Measurements from ENCODE around the gene PDK2.
A peak's percentile ranks its signal among the peaks of the same experiment; 100 is the strongest.

The PDK2 gene

DNA sequence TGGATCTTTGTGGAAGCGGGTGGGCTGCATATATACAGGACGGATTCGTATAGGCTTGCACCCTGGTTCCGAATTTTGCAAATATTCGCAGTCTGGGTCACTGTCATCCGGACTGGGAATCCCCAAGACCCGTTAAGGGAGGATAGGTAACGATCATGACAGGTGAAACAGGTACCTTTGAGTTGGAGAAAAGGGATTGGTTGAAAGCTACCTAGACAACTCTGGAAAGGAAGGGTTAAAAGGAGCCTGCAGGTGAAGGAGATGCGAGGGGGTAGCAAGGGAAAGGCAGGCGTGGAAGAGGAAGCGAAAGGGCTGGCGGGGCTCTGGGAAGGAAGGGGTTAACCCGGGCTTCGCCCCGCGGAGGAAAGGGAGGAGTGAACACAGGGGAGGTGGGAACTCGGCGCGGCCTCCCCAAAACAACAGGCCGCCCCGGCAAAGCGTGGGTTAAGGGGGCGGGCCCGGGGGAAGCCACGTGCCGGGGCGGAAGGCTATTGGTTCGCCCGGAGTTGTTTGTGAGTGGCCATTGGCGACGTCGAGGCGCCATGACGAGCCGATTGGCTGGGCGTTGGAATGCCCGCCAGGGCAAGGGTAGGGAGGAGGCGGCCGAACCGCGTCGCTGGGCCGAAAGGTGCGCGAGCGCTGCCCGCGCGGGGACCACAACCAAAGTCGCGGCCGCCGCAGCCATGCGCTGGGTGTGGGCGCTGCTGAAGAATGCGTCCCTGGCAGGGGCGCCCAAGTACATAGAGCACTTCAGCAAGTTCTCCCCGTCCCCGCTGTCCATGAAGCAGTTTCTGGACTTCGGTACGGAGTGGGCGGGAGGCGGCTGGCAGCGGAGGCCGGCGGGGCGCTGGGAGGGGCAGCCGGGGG is at the start of gene PDK2:
Gene PDK2, plus strand, starts transcription at position 599 of the 867 bp plus-strand sequence. Its CDS starts 85 bp downstream, at position 684.
- DNase-seq (ENCODE audit: low read depth) = peak; percentile 87

DNA sequence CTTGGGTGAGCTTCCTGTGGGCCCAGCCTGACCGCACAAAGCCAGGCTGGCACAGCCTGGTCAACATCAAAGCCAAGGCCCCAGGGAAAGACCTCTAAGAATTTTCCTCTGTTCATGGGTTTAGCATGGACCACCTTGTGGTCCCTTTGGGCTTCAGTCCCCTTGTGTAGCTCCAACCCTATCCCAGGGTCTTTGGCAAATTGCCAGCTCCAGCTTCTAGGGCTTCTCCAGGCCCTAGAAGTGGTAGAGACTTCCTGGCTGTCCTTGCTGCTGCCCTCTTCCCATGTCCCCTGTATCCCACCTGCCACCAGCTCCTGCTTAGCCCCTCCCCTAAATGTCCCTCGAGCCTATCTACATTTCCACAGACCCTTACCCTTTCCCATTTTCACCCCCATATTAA is 49.0 kb upstream of the PDK2 start:
- no peak for DNase-seq (ENCODE audit: low read depth)

DNA sequence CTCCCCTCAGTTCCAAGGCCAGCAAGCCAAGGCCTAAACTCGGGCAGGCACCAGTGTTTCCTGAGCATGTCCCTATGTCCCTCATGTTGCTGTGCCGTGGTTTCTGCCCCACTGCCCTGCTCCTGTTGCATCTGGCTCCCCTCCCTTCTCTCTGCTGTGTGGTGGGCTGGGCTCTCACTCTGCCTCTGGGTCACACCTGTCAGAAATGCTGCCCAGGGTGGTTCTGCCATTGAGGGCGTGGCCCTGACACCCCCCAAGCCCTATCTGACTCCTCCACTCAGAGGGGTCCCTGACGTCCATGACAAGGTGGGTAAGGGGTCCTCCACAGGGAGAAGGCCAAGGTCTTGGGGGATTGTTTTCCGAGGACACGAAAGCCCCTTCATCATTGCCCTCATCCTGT is 48.5 kb upstream of the PDK2 start:
- no peak for DNase-seq (ENCODE audit: low read depth)

DNA sequence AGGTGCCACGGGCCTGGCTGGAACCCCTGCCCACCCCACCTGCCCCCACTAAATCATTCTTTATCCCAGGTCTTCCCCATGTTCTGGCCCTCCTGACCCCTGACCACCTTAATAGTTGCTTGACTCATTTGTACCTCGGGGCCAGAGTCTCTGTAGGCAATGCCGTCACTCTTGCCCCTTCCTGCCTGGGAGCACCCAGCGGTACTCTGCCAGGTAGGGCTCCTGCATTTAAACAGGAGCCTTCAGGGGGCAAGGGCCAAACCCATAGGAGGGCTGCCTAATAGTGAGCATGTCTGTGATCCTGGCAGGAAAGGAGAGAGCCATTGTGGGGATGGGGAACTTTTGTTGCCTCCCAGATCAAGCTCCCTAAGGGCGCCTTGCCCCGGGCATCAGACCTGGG is 48.1 kb upstream of the PDK2 start:
- no peak for DNase-seq (ENCODE audit: low read depth)

DNA sequence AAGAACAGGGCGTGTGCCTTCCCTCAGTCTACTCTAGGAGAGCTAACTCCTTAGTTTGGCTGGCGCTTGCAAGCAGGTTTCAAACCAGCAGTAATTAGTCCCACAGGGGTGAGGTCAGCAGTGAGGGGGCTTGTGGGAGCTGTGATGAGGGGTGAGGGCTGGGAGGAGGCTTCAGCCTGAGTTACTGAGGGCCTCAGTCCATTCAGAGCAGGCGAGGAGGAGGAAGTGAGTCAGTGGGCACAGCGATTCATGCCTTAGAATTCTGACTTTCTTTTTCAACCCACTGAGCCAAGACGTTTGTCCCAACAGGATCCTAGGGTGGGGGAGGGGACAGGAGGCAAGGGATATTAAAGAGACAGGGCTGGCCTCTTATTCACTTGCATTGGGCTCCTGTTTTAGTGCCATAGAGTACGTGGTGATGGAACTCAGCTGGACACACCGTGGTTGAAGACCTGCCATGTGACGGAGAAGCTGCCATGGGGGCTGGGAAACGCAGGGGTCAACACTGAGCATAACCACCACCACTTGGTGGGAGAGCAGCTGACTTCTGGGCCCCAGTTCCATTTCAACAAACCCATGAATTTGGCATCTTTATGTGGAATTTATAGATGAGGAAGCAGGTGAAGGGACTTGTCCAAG is 47.5 kb upstream of the PDK2 start:
- DNase-seq (ENCODE audit: low read depth) = no peak

DNA sequence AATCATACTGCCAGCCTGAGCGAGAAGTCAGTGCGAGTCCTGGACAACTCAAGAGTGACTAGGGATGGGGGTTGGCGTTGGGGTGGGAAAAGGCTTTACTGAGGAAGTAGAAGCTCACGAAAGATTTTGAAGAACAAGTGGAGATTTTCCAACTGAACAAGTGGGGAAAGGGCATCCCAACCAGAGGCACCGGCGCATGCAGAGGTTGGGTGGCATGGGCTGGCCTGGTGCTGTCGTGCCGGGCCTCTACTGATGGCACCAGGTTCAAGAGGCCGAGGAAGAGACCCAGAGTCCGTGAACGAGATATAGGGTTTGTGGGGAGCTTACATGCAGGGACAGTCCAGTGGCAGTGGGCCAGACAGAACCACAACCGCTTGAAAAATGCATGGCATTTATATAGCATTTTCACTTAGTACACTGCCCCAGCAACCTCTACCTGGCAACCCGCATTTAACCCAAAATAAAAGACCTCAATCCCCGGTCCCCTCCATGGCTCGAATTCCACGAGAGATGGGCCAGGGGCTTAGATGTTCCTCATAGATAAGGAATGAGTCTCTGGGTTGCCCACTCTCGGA is 46.9 kb upstream of the PDK2 start:
- no peak for DNase-seq (ENCODE audit: low read depth)

DNA sequence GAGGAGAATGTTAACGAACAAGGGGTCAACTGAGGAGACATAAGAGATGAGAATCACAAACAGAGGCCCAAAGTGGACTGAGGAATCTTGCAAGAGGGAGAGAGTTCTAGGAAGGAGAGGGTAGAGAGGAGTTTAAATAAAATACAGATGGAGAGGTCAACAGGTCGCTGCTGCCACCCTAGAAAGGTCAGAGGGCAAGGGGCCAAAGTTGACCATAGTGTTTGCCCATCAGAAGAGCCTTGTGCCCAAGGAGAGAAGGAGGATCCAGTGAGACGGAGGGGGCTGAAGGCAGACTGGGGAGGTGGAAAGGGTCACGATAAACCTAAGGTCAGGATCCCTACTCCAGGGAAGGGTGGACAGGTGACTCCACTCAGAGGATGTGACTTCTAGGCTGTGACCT is 46.2 kb upstream of the PDK2 start:
- DNase-seq (ENCODE audit: low read depth) = no peak

DNA sequence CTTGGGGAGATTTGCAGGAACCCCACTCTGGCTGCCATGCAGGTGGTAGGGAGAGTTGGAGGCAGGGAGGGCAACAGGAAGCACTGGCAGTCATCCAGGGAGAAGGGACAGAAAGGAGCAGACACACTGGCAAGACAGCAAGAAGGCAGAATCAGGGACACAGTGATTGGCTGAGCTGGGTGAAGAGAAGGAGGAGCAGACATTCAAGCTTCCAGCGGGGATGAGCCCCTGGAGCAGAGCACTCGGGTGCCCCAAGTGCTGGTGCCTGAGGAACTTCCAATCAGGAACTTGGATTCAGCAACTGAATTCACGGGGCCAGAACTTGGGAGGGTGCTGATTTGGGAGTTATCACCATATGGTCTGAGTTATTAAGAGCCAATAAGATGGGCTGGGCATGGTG is 45.5 kb upstream of the PDK2 start:
- DNase-seq (ENCODE audit: low read depth) = no peak

DNA sequence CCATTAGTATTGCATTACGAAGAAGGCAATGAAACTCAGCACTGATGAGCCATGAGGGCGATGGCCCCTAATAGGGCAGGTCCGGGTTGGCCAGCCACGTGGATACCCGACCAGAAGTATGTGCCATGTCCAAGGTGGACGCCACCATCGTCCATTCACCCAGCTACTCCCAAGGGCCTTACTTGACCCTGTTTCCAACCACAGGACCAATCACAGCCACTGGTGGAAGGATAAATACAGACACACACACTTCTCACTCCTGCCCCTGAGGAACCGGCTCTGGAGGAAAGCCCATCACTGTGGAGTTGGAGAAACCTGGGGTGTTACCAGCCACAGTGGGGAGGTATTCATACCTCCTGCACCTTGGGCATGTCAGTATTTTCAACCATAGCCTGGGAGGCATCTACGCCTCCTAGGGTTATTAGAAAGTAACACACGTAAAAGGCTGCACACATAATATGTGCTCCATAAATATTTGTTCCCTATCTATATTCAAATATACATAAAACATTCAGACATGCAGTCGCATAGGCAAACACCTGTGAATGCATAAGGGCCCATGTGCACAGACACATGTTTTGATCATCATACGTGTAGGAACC is 44.6 kb upstream of the PDK2 start:
- no peak for DNase-seq (ENCODE audit: low read depth)

DNA sequence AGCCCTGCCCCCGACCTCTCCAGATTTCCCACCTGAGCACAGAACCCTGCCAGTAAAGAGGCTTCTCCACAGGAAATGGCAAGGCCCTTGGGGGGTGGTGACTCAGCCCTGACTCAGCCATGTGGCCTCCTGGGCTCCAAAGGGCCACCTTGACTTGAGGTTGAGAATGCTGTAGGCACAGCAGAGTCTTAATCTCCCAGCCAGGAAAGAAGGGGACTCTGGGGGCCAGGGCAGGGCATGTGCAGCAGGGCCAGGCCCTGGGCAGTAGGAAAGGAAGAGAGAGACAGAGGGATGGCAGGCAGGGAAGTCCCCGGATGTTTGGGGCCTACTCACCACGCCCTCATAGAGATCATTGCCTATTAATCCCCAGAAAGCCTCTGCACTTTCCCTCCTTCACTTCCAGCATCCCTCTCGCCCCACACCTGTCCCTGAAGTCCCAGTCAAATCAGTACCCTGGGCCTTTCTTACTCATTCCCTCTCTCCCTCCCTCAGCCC is 44.0 kb upstream of the PDK2 start:
- no peak for DNase-seq (ENCODE audit: low read depth)

DNA sequence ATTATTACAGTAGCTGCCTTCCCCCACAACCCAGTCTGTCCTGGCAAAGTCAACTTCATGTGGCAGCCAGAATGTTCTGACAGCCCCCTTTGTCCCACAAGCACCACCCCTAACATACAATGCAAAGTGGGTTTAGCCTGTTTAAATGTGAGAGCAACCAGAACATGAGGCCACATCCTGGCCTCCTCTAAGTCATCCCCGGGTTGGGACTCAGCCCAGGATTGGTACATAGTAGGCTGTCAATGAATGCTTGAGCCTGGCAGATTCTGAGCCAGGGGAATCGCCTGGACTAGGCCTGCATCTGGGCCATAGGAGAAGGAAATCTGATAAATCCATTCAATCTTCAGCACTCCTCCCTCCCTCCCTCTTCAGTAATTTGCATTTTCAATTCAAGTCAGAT is 43.5 kb upstream of the PDK2 start:
- no peak for DNase-seq (ENCODE audit: low read depth)

DNA sequence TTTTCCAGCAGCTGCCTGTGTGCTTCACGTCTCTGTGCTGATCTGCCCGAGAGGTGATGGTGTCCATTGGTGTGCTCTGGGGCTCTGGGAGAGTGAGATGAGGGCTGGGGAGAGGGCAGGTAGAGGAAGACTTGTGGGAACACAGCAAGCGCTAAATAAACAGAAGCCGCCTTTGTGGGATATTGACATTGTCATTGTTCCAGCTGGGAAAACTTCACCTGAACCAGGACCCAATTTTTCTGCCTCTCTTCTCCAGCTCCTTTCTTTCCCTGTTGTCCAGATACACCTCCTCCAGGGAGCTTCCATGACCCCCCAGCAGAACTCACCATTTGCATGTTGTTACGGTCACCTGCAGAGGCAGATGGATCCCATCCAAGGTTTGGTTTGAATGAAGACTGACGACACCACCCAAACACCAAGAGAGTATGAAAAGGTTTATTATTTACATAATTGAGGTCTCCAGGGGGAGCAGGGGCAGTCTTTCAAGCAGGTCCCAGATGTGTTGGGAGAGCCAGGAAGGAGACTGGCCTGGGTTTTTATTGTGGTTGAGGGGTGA is 42.8 kb upstream of the PDK2 start:
- no peak for DNase-seq (ENCODE audit: low read depth)

DNA sequence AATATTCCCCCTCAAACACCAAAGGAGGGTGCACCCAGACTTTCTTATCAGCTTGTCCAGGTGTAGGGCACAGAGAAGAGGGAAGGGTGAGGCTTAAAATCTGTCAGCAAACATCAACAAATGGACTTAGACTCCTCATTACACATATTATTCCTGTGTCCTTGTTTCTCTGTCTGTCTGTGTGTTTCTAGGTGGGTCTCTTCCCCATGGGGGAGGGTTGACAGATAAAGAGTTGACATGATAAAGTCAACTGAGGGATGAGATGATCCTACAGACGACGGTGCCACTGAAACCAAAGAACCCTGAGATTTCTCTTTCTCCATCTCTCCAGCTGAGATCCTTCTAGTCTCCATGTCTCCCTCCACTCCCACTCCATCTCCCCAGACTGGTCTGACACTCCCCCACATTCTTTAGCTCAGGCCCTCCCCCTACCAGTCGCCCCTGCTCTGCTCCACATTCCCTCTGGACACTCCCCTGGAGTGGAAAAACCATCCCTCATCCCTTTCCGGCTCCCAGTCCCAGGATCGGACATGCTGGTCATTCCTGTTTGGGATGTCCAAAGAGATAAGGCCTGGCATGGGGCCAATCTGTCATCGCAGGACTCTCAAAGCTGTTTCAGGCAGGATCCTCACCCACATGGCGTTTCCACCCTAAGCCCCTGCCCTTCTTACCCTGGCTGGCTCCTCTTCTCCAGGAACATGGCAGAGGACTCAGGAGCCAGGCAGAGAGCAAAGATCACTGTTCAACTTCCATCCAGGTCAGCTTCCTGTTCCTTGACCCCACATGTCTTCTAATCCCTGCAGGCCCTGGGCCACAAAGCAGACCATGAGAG is 42.1 kb upstream of the PDK2 start:
- no peak for DNase-seq (ENCODE audit: low read depth)

DNA sequence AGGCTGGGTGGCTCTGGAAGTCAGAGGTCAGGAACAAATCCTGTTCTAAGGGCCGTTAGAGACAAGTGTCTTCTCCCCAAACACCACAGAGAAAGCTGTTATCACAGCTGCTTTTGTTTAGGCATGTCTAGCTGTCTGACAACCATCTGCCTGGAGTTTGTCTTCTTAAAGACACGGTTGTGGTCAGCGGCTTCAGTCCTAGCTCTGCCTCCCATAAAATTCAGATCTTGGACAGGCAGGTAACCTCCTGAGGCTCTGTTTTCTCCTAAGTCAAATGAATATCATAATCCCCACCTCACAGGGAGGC is 41.5 kb upstream of the PDK2 start:
- DNase-seq (ENCODE audit: low read depth) = no peak

DNA sequence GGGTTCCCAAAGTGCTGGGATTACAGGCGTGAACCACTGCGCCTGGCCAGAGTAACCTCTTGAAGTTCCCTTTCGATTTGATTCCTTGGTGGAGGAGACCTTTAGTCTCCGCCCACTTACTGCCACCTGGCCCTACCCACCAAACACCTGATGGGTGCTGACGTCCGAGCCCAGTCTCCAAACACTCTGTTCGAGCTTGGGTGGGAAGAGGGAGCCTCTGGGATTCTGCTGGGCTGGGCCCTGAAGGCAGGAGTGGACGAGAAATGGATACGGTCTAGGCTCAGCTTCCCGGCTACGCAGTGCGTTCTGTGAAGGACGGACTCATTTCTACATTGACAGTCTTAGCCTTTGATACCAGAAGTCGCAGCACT is 40.1 kb upstream of the PDK2 start:
- DNase-seq (ENCODE audit: low read depth) = no peak

DNA sequence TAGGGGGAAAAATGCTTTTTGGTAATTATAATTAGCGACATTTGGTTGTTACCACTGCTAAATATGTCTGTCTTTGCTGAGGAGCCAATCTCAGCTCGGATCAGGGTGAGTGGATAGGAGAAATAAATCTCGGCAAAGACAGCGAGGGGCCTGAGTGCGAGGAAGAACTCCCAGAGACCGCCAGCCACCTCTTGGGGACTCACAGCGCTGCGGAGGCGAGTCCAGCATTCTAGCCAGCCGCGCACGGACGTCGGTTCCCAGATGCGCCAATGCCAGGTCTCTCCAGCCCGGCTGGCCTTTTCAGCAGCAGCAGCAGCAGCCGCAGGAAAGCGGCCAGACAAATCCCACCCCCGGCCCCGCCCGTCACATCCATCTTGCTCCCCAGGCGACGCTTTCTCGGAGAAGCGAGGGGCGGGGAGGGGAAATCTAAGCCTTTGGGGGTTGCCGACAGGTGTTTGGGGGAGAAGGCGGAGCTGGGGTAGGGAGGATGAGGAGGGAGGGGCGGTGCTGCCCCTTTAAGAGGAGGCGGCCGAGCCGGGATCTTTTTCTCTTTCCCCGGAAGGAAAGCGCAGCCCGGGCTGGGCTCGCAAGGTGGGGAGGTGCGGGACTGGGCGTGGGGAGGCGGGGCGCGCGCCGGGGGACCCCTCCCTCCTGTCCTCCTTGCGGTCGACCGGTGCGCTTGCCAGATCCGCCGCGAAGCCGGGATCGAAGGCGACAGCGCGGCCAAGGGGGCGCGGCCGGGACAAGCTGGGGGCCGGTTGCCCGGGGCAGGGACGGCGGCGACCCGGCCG is 39.5 kb upstream of the PDK2 start, which contains the start of gene ITGA3:
Gene ITGA3, plus strand, starts transcription at position 685 of the 791 bp plus-strand sequence. CDS start 330 bp downstream, outside the sequence.
- DNase-seq (ENCODE audit: low read depth) = peak; percentile 61

DNA sequence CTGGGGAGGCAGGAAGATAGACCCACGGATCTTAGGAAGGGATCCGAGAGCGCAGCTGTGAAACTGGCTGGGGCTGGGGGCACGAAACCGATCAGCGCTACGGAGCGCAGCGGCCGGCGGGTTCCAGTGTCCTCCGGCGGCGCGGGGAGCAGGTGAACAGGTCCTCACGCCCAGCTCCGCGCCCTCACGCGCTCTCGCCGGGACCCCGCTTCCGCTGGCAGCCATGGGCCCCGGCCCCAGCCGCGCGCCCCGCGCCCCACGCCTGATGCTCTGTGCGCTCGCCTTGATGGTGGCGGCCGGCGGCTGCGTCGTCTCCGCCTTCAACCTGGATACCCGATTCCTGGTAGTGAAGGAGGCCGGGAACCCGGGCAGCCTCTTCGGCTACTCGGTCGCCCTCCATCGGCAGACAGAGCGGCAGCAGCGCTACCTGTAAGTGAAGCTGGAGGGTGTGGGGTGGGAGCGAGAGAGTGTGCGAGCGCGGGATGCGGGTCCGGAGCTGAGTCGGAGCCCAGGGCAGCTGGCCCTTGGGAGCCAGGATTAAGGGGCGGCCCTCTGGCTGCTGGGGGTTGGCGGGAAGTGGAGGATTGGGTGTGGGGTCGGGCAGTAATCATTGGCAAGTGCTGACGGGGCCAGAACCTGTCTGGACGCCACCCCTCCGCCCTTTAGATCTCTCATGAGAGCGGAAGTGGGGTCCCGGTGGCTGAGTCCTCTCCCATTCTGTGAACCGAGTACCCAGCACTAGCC is 38.8 kb upstream of the PDK2 start:
- no peak for DNase-seq (ENCODE audit: low read depth)

DNA sequence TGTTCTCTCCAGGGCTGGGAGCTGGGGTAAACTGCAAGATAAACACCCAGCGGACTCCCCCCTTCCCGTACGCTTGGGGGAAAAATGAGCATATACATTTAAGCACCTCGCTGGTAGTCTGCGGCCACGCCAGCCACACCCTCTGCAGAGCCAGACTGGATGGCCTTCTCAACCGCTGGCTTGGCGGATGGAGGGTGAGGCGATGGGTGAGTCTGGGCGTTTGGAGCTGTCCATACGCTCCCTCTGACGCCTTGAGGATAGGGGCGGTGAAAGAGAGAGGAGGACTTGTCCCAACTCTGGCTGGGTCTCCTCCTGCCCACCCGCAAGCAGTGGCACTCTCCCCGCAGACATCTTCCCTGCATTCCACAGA is 38.2 kb upstream of the PDK2 start:
- DNase-seq (ENCODE audit: low read depth) = no peak

DNA sequence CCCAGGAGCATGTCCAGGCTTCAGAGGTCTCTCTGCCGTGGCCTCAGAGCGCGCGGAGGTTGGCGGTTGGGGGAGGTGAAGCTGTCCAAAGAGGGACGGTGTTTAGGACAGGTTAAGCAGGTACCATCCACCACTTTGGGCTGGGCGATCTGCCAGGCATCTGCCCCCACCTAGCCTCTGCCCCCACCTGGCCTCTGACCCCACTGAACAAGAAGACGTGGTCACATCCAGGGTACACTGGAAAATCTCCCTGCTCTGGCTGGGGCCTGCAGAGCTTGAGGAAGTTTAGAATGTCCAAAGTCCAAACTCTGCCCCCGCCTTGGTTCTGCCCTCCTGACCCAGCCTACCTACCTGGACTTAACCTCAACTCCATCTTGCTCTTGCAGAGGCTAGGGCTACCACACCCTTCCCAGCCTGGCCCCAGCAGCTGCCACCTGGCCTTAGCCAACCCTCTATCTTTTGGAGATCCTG is 37.6 kb upstream of the PDK2 start:
- no peak for DNase-seq (ENCODE audit: low read depth)
